Stomach smooth muscle (tissue), 2 donors: ENCODE results near the gene RPS16.
"Not testable (repeated sequence)": the region's sequence is repeated elsewhere in the genome, so short reads cannot be mapped to it uniquely, and the experiment has no call there.

Experiments
- H3K27ac ChIP-seq: one replicate; pipeline ENCODE4 v1.7.0; 2013; ENCODE audit warnings: mild to moderate bottlenecking, low read length, inconsistent platforms
- H3K27me3 ChIP-seq, 2 donors: one replicate each; pipeline ENCODE4 v1.7.0; 2013; ENCODE audit warnings: low read length in 2 of 2; ENCODE audit not compliant: insufficient read depth in 2 of 2, control insufficient read depth in 1 of 2
- H3K36me3 ChIP-seq, 2 donors: one replicate each; pipeline ENCODE4 v1.7.0; 2013; ENCODE audit warnings: low read length in 2 of 2; ENCODE audit not compliant: control insufficient read depth in 2 of 2, insufficient read depth in 2 of 2
- H3K4me1 ChIP-seq: one replicate; pipeline ENCODE4 v1.7.0; 2013; ENCODE audit warnings: low read length; ENCODE audit not compliant: control insufficient read depth, insufficient read depth
- H3K4me3 ChIP-seq, 2 donors: one replicate each; pipeline ENCODE4 v1.7.0; 2013; ENCODE audit warnings: low read length in 2 of 2
- H3K9ac ChIP-seq, 2 donors: one replicate each; pipeline ENCODE4 v1.7.0; 2013; ENCODE audit warnings: low read length in 2 of 2, mild to moderate bottlenecking in 1 of 2
- H3K9me3 ChIP-seq, 2 donors: one replicate each; pipeline ENCODE4 v1.7.0; 2013; ENCODE audit warnings: low read length in 2 of 2; ENCODE audit not compliant: control insufficient read depth in 2 of 2
- donor health status: healthy.
- donor health status: Pancreatic carcinoma.

Gene RPS16

DNA sequence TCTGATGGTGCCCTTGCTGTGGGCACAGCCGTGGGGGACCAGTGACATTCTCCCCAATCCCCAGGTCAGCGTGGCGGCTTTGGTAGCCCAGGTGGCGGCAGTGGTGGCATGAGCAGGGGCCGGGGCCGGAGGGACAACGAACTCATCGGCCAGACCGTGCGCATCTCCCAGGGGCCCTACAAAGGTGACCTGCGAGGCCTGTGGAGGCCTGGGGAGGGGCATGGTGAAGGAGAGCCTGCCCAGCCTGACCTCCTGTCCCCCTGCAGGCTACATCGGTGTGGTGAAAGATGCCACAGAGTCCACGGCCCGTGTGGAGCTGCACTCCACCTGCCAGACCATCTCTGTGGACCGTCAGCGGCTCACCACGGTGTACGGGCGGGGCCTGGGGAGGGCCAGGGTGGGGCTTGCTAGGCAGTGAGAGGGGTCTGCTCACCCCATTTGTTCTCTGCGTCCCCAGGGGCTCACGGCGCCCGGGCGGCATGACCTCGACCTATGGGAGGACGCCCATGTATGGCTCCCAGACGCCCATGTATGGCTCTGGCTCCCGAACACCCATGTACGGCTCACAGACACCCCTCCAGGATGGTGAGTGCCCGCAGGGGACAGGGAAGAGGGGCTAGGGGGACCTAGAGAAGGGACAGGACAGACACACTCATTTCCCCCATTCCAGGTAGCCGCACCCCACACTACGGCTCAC lies 37.1 kb upstream of the RPS16 start:
- Histone ChIP-seq H3K9me3 (no peaks in the 10 kb centered on the region), H3K4me1 (no peaks in the 10 kb centered on the region), H3K4me3 (no peak overlapping the region), H3K36me3 (peaks cover 74 to 77% of the 10 kb centered on the region in 2 donors), H3K27me3 (no peaks in the 10 kb centered on the region), H3K27ac (no peak overlapping the region), H3K9ac (no peak overlapping the region)

DNA sequence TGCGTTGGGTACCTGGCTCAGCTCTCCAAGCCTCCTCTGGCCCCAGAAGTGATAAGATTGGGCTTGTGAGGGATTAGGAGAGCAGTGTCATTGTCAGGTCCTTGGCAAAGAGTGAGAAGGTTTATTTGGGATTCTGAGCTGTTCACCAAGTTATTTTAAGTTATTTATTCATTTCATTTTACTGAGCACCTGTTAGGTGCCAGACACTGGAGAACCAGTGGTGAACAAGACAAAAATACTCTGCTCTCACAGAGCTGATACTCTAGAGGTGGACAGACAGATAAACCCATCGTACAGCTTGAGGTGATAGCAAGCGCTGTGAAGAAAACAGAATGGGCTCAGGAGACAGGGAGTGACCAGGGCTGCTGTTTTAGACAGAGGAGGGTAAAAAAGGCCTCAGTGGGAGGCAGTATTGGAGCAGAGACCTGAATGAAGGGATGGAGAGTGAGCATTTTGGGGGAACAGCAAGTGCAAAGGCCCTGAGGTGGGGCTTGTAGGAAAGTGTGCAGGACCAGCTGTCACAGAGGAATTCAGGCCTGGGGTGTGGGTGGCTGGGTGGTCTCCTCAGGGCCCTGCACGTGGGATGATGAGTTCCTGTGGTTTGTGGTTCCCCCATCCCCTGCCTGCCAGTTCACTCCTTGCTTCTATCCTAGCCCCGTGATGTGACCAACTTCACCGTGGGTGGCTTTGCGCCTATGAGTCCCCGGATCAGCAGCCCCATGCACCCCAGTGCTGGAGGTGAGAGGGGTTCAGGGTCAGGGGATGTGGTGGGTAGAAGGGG lies 36.2 kb upstream of the RPS16 start:
- Histone ChIP-seq H3K9me3 (no peaks in the 10 kb centered on the region), H3K4me1 (no peaks in the 10 kb centered on the region), H3K27me3 (no peaks in the 10 kb centered on the region), H3K4me3 (no peak overlapping the region), H3K36me3 (peaks cover 81 to 84% of the 10 kb centered on the region in 2 donors), H3K27ac (no peak overlapping the region), H3K9ac (no peak overlapping the region)

DNA sequence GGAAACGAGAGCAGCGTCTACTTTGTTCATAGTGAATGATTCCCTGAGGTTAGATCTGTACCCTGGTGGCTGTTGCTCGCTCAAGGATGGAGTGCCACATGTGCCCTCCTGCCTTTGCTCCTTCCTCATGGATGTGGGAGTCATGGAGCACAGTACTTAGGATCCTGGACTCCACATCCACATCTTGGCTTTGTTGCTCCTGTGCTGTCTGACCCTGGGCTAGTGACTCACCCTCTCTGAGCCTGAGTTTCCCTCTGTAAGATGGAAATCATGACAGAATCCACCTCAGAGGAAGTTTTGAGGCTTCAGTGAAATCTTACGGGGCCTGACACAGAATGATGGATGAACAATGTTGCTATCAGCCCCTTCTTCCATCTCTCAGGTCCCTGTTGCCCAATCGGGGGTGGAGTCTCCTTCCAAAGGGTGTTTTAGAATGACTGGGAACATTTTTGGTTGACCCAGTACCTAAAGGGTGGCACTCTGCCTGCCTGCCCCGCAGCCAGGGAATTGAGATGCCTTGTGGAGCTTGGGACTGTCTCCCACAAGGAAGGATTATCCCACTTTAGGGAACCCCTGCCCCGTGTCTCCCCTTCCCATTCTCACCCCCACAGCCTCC lies 35.1 kb upstream of the RPS16 start:
- H3K9ac ChIP-seq, result no peak overlapping the region
- H3K27me3 ChIP-seq, result no peaks in the 10 kb centered on the region
- no peak overlapping the region for H3K27ac ChIP-seq
- peaks cover 83 to 84% of the 10 kb centered on the region in 2 donors for H3K36me3 ChIP-seq
- H3K4me1 ChIP-seq, result no peaks in the 10 kb centered on the region
- H3K4me3 ChIP-seq, result no peak overlapping the region
- no peaks in the 10 kb centered on the region for H3K9me3 ChIP-seq

DNA sequence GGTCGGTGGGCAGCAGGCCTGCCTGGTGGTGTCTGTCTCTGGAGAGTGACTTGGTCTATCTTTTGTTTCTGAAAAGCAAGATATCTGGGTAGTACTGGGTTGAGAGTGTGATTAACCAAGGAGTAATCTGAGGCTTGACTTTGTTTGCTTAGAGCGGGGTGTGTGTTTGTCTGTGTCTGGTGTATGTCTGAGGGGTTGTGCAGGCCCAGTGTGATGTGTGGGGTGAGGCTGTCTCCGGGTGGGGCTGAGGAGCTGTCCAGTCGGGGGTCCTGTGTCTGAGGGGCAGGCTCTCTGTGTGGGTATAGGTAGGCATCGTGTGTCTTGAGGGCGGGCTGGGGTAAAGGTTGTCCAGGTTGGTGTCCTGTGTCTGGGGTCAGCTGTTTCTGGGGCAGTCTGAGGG lies 33.8 kb upstream of the RPS16 start:
- no peak overlapping the region for H3K4me3 ChIP-seq
- H3K9ac ChIP-seq, result no peak overlapping the region
- no peaks in the 10 kb centered on the region for H3K9me3 ChIP-seq
- peaks cover 88 to 90% of the 10 kb centered on the region in 2 donors for H3K36me3 ChIP-seq
- H3K27ac ChIP-seq, result no peak overlapping the region
- no peaks in the 10 kb centered on the region for H3K27me3 ChIP-seq
- no peaks in the 10 kb centered on the region for H3K4me1 ChIP-seq

DNA sequence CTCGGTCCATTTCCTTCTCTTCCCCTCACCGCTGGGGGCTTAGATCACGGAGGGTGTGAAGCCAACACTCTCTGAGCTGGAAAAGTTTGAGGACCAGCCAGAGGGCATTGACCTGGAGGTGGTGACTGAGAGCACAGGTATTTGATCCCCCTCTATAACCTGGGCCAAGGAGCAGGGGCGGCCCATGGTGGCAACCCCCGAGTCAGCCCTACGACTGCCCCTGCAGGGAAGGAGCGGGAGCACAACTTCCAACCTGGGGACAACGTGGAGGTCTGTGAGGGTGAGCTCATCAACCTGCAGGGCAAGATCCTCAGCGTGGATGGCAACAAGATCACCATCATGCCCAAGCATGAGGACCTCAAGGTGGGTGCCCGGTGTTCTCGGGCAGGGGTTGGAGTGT lies 33.3 kb upstream of the RPS16 start:
- H3K9me3 ChIP-seq, result no peaks in the 10 kb centered on the region
- H3K27ac ChIP-seq, result no peak overlapping the region
- peaks cover 85 to 88% of the 10 kb centered on the region in 2 donors for H3K36me3 ChIP-seq
- no peak overlapping the region for H3K4me3 ChIP-seq
- no peaks in the 10 kb centered on the region for H3K4me1 ChIP-seq
- no peak overlapping the region for H3K9ac ChIP-seq
- H3K27me3 ChIP-seq, result no peaks in the 10 kb centered on the region

DNA sequence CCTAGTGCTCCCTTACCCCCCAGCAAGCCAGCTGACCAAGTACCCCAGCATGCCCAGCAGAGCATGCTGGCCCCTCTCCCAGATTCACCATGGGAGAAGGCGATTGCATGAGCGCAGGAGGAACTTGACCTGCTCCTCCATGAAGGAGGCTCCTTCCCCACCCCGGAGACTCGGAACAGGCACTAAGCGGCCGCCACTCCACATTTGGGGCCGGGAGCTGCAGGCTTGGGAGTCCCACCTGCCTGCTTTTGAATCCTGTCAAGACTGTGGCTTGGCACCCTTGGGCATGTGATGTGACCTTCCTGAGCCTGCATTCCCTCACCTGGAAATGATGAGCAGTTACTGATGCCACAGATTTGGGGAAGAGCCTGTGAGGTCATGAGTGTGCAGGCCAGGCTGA lies 32.2 kb upstream of the RPS16 start:
- H3K27ac ChIP-seq, result no peak overlapping the region
- no peak overlapping the region for H3K4me3 ChIP-seq
- no peaks in the 10 kb centered on the region for H3K9me3 ChIP-seq
- no peak overlapping the region for H3K9ac ChIP-seq
- H3K4me1 ChIP-seq, result no peaks in the 10 kb centered on the region
- no peaks in the 10 kb centered on the region for H3K27me3 ChIP-seq
- H3K36me3 ChIP-seq, result peaks cover 78 to 79% of the 10 kb centered on the region in 2 donors

DNA sequence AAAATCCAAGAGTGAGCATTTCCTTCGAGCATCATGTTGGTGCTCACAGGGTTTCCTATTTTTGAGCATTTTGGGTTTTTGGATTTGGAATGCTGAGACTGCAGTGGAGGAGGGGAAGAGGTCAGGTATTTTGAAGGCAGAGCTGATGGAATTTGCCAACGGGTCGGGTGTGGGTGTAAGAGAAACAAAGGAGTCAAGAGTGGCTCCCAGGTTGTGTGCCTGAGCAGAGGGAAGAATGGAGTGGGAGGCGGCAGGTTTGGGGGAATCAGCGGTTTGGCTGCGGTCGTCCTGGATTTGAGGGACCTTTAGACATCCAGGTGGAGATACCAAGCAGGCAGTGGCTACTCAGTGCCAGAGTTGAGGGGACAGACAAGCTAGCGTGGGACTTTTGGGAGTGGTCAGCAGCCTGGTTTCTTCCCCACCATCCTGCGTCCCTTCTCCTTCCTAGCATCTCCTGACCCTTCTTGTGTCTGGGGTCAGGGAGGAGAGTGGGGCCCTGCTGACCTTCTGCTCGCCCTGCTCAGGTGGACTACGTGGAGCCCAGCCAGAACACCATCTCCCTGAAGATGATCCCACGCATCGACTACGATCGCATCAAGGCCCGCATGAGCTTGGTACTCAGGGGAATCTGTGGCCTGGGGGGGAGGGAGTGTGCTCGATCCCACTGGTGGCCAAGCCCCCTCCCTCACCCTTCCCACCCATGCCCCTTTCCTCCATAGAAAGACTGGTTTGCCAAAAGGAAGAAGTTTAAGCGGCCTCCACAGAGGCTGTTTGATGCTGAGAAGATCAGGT lies 30.4 kb upstream of the RPS16 start:
- Histone ChIP-seq H3K4me3 (no peak overlapping the region), H3K9ac (no peak overlapping the region), H3K27me3 (no peaks in the 10 kb centered on the region), H3K27ac (no peak overlapping the region), H3K36me3 (peaks cover 63 to 66% of the 10 kb centered on the region in 2 donors), H3K4me1 (no peaks in the 10 kb centered on the region), H3K9me3 (no peaks in the 10 kb centered on the region)

DNA sequence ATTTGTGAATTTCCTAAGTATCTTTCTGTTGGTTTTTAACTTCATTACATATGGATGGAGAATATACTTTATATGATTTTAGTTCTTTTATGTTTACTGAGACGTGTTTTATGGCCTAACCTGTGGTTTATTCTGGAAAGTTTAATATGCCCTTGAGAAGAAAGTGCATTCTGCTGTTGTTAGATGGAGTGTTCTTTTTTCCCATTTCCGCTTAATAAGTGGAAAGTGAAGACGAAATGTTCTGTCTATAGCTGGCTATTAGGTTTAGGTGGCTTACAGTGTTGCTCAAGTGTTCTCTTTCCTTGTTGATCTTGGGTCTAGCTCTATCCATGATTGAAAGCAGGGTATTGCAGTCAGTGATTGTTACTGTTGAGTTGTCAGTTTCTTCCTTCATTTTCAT lies 27.7 kb upstream of the RPS16 start:
- Histone ChIP-seq H3K4me3 (no peak overlapping the region), H3K4me1 (no peaks in the 10 kb centered on the region), H3K36me3 (peaks cover 60 to 65% of the 10 kb centered on the region in 2 donors), H3K27me3 (no peaks in the 10 kb centered on the region), H3K9ac (no peak overlapping the region), H3K27ac (no peak overlapping the region), H3K9me3 (no peaks in the 10 kb centered on the region)

DNA sequence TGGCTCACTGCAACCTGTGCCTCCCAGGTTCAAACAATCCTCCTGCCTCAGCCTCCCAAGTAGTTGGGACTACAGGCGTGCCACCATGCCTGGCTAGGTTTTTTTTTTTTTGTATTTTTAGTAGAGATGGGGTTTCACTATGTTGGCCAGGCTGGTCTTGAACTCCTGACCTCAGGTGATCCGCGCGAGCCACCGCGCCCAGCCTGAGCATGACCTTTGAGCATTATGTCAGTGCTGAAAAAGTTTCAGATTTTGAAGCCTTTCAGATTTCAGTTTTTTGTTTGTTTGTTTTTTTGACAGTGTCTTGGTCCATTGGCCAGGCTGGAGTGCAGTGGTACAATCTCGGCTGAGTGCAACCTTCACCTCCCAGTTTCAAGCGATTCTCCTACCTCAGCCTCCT lies 15.5 kb upstream of the RPS16 start:
- Histone ChIP-seq H3K4me1 (peaks cover 24% of the 10 kb centered on the region), H3K36me3 (peaks cover 6 to 25% of the 10 kb centered on the region in 2 donors)
- H3K9me3 ChIP-seq, H3K4me3 ChIP-seq, H3K27ac ChIP-seq, H3K27me3 ChIP-seq, H3K9ac ChIP-seq: not testable (repeated sequence)

DNA sequence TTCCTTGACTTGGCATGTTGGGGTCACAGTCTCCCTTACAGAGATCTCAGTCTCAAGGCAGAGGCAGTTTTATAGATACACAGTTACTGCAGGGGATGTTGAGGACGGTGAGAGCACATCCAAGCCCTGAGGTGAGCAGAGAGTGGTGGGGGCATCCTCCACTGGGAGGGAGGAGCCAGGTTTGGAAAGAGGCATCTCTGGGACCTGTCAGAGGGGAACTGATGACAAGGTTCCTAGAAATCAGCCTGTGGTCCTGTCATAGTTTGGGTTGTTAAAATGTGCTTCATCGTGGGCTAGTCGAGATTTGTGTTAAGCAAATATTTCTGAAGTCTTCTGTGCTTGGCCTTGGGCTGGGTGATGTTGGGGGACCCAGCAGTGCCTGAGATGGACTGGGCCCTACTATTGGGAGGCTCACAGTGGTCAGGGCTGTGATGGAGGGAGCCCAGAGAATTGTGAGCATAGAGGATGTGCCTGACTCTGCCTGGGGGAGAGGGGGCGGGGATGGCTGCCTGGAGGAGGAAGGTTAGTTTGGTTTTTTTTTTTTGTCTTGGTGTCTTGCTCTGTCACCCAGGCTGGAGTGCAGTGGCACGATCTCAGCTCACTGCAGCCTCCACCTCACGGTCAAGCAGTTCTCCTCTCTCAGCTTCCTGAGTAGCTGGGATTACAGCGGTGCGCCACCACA lies 13.5 kb upstream of the RPS16 start:
- Histone ChIP-seq H3K4me1 (peaks cover 34% of the 10 kb centered on the region), H3K9ac (no peak overlapping the region), H3K27ac (no peak overlapping the region), H3K36me3 (peaks cover 6 to 21% of the 10 kb centered on the region in 2 donors), H3K27me3 (no peaks in the 10 kb centered on the region), H3K9me3 (no peaks in the 10 kb centered on the region), H3K4me3 (no peak overlapping the region)
